PC-9 (cell line): Measurements from ENCODE around the gene CREM. TPM values are rescaled to one million over a fixed set of nuclear protein-coding genes. Genes with fewer than 3 reads are reported as not detected.

Experiments
- BruUV-seq: library from RNA; stranded (reverse); fragments of 400-500 nt; replicated peaks from 2 replicates; lab custom pipeline; 2021; lab: Mats Ljungman, UMichigan
- CTCF ChIA-PET: fragments of 300-600 bp; sonication (Branson Sonifier 250); formaldehyde crosslinking; loops from one replicate; lab custom pipeline; 2022; ENCODE audit warnings: antibody characterized with exemption; lab: Charles Lee
- POLR2A ChIA-PET: fragments of 300-600 bp; sonication (Branson Sonifier 250); formaldehyde crosslinking; loops from one replicate; lab custom pipeline; 2022; ENCODE audit warnings: antibody characterized with exemption; ENCODE audit not compliant: unreplicated experiment; lab: Charles Lee
- DNase-seq, 2 experiments: peaks; one replicate each; pipeline versions ENCODE4 v3.0.0 to v3.0.0-alpha.2; 2015 to 2022; ENCODE audit warnings: mixed read lengths in 1 of 2
- H2AFZ ChIP-seq: fragments of 200-600 bp; sonication (generic); 2 replicates; pipeline ENCODE4 v1.8.1; 2017; ENCODE audit warnings: antibody characterized with exemption
- H3F3A ChIP-seq: fragments of 200-600 bp; sonication (generic); 2 replicates; pipeline ENCODE4 v1.8.1; 2017; ENCODE audit warnings: antibody characterized with exemption, mild to moderate bottlenecking, low read depth; ENCODE audit not compliant: insufficient read depth
- H3K27ac ChIP-seq: fragments of 200-600 bp; sonication (generic); 2 replicates; pipeline ENCODE4 v1.6.1; 2016; ENCODE audit warnings: mixed run types
- H3K27me3 ChIP-seq: fragments of 200-600 bp; sonication (generic); 2 replicates; pipeline ENCODE4 v1.6.1; 2016; ENCODE audit warnings: low read depth, mixed run types; ENCODE audit not compliant: insufficient read depth
- H3K36me3 ChIP-seq: fragments of 200-600 bp; sonication (generic); 2 replicates; pipeline ENCODE4 v1.6.1; 2016; ENCODE audit warnings: low read depth, mixed run types
- H3K4me1 ChIP-seq: fragments of 200-600 bp; sonication (generic); replicated peaks from 2 replicates; pipeline ENCODE4 v1.6.1; 2016; ENCODE audit warnings: mixed run types; ENCODE audit not compliant: insufficient read depth
- H3K4me2 ChIP-seq: fragments of 200-600 bp; sonication (generic); 2 replicates; pipeline ENCODE4 v1.6.1; 2017; ENCODE audit warnings: mixed run types
- H3K4me3 ChIP-seq: fragments of 200-600 bp; sonication (generic); 2 replicates; pipeline ENCODE4 v1.6.1; 2016; ENCODE audit warnings: mixed run types
- H3K79me2 ChIP-seq: fragments of 200-600 bp; sonication (generic); 2 replicates; pipeline ENCODE4 v1.6.1; 2017; ENCODE audit warnings: low read depth, mixed run types
- H3K9me2 ChIP-seq: fragments of 200-600 bp; sonication (generic); 2 replicates; pipeline ENCODE4 v1.8.1; 2017; ENCODE audit warnings: mild to moderate bottlenecking; ENCODE audit not compliant: insufficient read depth
- H3K9me3 ChIP-seq: fragments of 200-600 bp; sonication (generic); 2 replicates; pipeline ENCODE4 v1.8.1; 2016; ENCODE audit warnings: low read depth; ENCODE audit not compliant: insufficient read depth
- H4K20me1 ChIP-seq: fragments of 200-600 bp; sonication (generic); 2 replicates; pipeline ENCODE4 v1.8.1; 2017; ENCODE audit not compliant: insufficient read depth
- EZH2 ChIP-seq: fragments of 200-600 bp; sonication (generic); IDR thresholded peaks from 2 replicates; pipeline ENCODE4 v1.8.0; 2017; ENCODE audit warnings: antibody characterized with exemption, low read depth
- intact Hi-C: fragments of 100-400 bp; cut with micrococcal nuclease; formaldehyde crosslinking; loops from one replicate; pipeline ENCODE4 v1.10.0; 2022; ENCODE audit not compliant: unreplicated experiment
- total RNA-seq: library from RNA; stranded (reverse); gene quantifications from 2 replicates; pipeline ENCODE4 v1.2.3, GENCODE V29; 2021
- TF ChIP-seq, protein P1 (sequence below): fragments of 200-600 bp; sonication (generic); conservative IDR thresholded peaks from 2 replicates; pipeline ENCODE4 v1.6.1; 2017; ENCODE audit warnings: mixed run types, antibody characterized with exemption, mild to moderate bottlenecking, moderate library complexity

Gene CREM
- total RNA-seq, 1 experiment from 2014 or later = 25.6 TPM

GRCh38 chr10:35091994-35092790 is 34.5 kb upstream of the CREM start:
- TF ChIP-seq EZH2 = no peak
- TF ChIP-seq, protein P1, sequence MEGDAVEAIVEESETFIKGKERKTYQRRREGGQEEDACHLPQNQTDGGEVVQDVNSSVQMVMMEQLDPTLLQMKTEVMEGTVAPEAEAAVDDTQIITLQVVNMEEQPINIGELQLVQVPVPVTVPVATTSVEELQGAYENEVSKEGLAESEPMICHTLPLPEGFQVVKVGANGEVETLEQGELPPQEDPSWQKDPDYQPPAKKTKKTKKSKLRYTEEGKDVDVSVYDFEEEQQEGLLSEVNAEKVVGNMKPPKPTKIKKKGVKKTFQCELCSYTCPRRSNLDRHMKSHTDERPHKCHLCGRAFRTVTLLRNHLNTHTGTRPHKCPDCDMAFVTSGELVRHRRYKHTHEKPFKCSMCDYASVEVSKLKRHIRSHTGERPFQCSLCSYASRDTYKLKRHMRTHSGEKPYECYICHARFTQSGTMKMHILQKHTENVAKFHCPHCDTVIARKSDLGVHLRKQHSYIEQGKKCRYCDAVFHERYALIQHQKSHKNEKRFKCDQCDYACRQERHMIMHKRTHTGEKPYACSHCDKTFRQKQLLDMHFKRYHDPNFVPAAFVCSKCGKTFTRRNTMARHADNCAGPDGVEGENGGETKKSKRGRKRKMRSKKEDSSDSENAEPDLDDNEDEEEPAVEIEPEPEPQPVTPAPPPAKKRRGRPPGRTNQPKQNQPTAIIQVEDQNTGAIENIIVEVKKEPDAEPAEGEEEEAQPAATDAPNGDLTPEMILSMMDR = no peak
- Histone ChIP-seq H3F3A (no peaks in the 10 kb centered on the region), H3K9me3 (no peaks in the 10 kb centered on the region), H3K36me3 (no peaks in the 10 kb centered on the region), H2AFZ (no peak overlapping the region), H4K20me1 (no peaks in the 10 kb centered on the region), H3K4me2 (no peak overlapping the region), H3K4me1 (peaks cover 14% of the 10 kb centered on the region), H3K27ac (no peak overlapping the region), H3K79me2 (peaks cover 27% of the 10 kb centered on the region), H3K27me3 (no peaks in the 10 kb centered on the region), H3K9me2 (no peaks in the 10 kb centered on the region), H3K4me3 (no peak overlapping the region)
- no peak for DNase-seq
- BruUV-seq = no TSS peak
- POLR2A ChIA-PET = no interaction called here
- CTCF ChIA-PET = no interaction called here
- intact Hi-C loops = no loop called here

- H3F3A ChIP-seq = no peaks in the 10 kb centered on the region
- no TSS peak for BruUV-seq
- no peak overlapping the region for H3K4me3 ChIP-seq
- ChIA-PET CTCF (no interaction called here), POLR2A (no interaction called here)
- H3K27ac ChIP-seq = no peak overlapping the region
- no peaks in the 10 kb centered on the region for H3K27me3 ChIP-seq
- H3K9me2 ChIP-seq = no peaks in the 10 kb centered on the region
- H3K4me1 ChIP-seq = peaks cover 14% of the 10 kb centered on the region
- peaks cover 20% of the 10 kb centered on the region for H3K79me2 ChIP-seq
- no peaks in the 10 kb centered on the region for H4K20me1 ChIP-seq
- intact Hi-C loops = no loop called here
- no peak for DNase-seq
- no peak overlapping the region for H3K4me2 ChIP-seq
- no peaks in the 10 kb centered on the region for H3K36me3 ChIP-seq
- H2AFZ ChIP-seq = no peak overlapping the region
- no peak for TF ChIP-seq EZH2
- TF ChIP-seq, protein P1 = no peak
- no peaks in the 10 kb centered on the region for H3K9me3 ChIP-seq
Observed at GRCh38 chr10:35092851-35093250, 33.8 kb upstream of the CREM start.

GRCh38 chr10:35096312-35096711 is 30.3 kb upstream of the CREM start:
- H2AFZ ChIP-seq = no peak overlapping the region
- POLR2A ChIA-PET = no interaction called here
- no peak overlapping the region for H3K4me2 ChIP-seq
- H3K36me3 ChIP-seq = no peaks in the 10 kb centered on the region
- no peak overlapping the region for H3K27ac ChIP-seq
- no peaks in the 10 kb centered on the region for H3K79me2 ChIP-seq
- BruUV-seq = no TSS peak
- no peaks in the 10 kb centered on the region for H4K20me1 ChIP-seq
- H3F3A ChIP-seq = no peaks in the 10 kb centered on the region
- DNase-seq = no peak
- TF ChIP-seq EZH2 = no peak
- TF ChIP-seq, protein P1 = no peak
- no peaks in the 10 kb centered on the region for H3K9me2 ChIP-seq
- H3K9me3 ChIP-seq = no peaks in the 10 kb centered on the region
- CTCF ChIA-PET = no interaction called here
- H3K4me1 ChIP-seq = no peaks in the 10 kb centered on the region
- H3K27me3 ChIP-seq = no peaks in the 10 kb centered on the region
- intact Hi-C loops = no loop called here
- H3K4me3 ChIP-seq = no peak overlapping the region
